HepG2 (cell line): ENCODE data around the gene TNNI3K. TPM values are rescaled to one million over a fixed set of nuclear protein-coding genes. Genes with fewer than 3 reads are reported as not detected.
A peak's percentile ranks its signal among the peaks of the same experiment; 100 is the strongest.

ENCODE experiments used
- ATAC-seq: fragments of 200-7000 bp; cut with Tn5 transposase; 3 replicates; pipeline ENCODE4 v1.9.1; 2020; ENCODE audit warnings: mild to moderate bottlenecking, moderate library complexity
- BruUV-seq: library from RNA; stranded (reverse); fragments of 400-500 nt; replicated peaks from 2 replicates; lab custom pipeline; 2021; lab: Mats Ljungman, UMichigan
- CTCF ChIA-PET: fragments of 300-600 bp; formaldehyde crosslinking; extraction: SDS; loops from one replicate; lab custom pipeline; 2021; ENCODE audit warnings: low total read pairs, inconsistent platforms, low intra/inter-chr PET ratio; lab: Yijun Ruan, JAX
- POLR2A ChIA-PET: fragments of 350-600 bp; sonication (Branson Sonifier 250); formaldehyde crosslinking; loops from one replicate; lab custom pipeline; 2020; ENCODE audit warnings: antibody characterized with exemption, inconsistent platforms; lab: Yijun Ruan, JAX
- DNase-seq: peaks from one replicate; pipeline ENCODE4 v3.0.0-alpha.2; 2015; ENCODE audit warnings: low spot score
- FAIRE-seq: peaks from 3 replicates; lab custom pipeline; 2011; peaks lifted over from hg19 to GRCh38; lab: Jason Lieb, UNC
- H2AFZ ChIP-seq: one replicate; pipeline ENCODE4 v1.6.1; 2011; ENCODE audit warnings: low read length, inconsistent platforms
- H3K27ac ChIP-seq: fragments of 300-600 bp; 3 replicates; pipeline ENCODE4 v1.8.0; 2011; ENCODE audit warnings: mixed run types, mild to moderate bottlenecking, mixed read lengths, low read length, inconsistent platforms; ENCODE audit not compliant: insufficient read depth; ENCODE audit errors: extremely low read length
- H3K27me3 ChIP-seq, 2 experiments: fragments of 200-600 bp in 1 of 2; 2 replicates in 1 of 2; 3 replicates in 1 of 2; pipeline versions ENCODE4 v1.6.0 to v1.8.0; 2011; ENCODE audit warnings: low read length in 2 of 2, mild to moderate bottlenecking in 2 of 2, moderate library complexity in 2 of 2, inconsistent platforms in 1 of 2; ENCODE audit not compliant: insufficient read depth in 2 of 2, control insufficient read depth in 1 of 2
- H3K36me3 ChIP-seq, 2 experiments: fragments of 200-600 bp in 1 of 2; replicated peaks in 1 of 2; 2 replicates in 1 of 2; 3 replicates in 1 of 2; pipeline versions ENCODE4 v1.5.1 to v1.8.0; 2011; ENCODE audit warnings: low read length in 2 of 2, inconsistent platforms in 1 of 2; ENCODE audit not compliant: insufficient read depth in 2 of 2, control insufficient read depth in 1 of 2
- H3K4me1 ChIP-seq: 2 replicates; pipeline ENCODE4 v1.5.1; 2012; ENCODE audit warnings: low read length, inconsistent platforms; ENCODE audit not compliant: insufficient read depth
- H3K4me2 ChIP-seq: 2 replicates; pipeline ENCODE4 v1.6.0; 2011; ENCODE audit warnings: low read depth, low read length, inconsistent platforms
- H3K4me3 ChIP-seq, 3 experiments: fragments of 200-600 bp in 1 of 3; sonication (generic), shearing (Covaris generic) in 1 of 3; replicated peaks in 1 of 3; 2 replicates each; pipeline ENCODE4 v1.5.1; 2011 to 2016; ENCODE audit warnings: low read length in 3 of 3, inconsistent platforms in 2 of 3, low read depth in 2 of 3, mild to moderate bottlenecking in 2 of 3, control low read depth in 1 of 3, mixed read lengths in 1 of 3; ENCODE audit not compliant: insufficient read depth in 1 of 3
- H3K79me2 ChIP-seq: one replicate; pipeline ENCODE4 v1.6.1; 2011; ENCODE audit warnings: low read length, inconsistent platforms; ENCODE audit not compliant: insufficient read depth
- H3K9ac ChIP-seq: 2 replicates; pipeline ENCODE4 v1.6.0; 2011; ENCODE audit warnings: mild to moderate bottlenecking, low read depth, low read length, inconsistent platforms; ENCODE audit not compliant: insufficient read depth
- H3K9me3 ChIP-seq: 2 replicates; pipeline ENCODE4 v1.5.1; 2012; ENCODE audit warnings: mild to moderate bottlenecking, low read length
- H4K20me1 ChIP-seq: 2 replicates; pipeline ENCODE4 v1.6.0; 2011; ENCODE audit warnings: inconsistent platforms, mild to moderate bottlenecking, low read length, moderate library complexity; ENCODE audit not compliant: insufficient read depth
- ADNP ChIP-seq: sonication (generic); formaldehyde crosslinking; IDR thresholded peaks from 2 replicates; pipeline ENCODE4 v1.4.0; 2020; ENCODE audit warnings: missing genetic modification reagents
- ATF1 ChIP-seq: IDR thresholded peaks from 2 replicates; pipeline ENCODE4 v1.6.1; 2016; ENCODE audit warnings: mild to moderate bottlenecking, control low read depth
- CBFB ChIP-seq: sonication (generic); formaldehyde crosslinking; IDR thresholded peaks from 2 replicates; pipeline ENCODE4 v1.4.0; 2020; ENCODE audit warnings: missing genetic modification reagents
- DRAP1 ChIP-seq: IDR thresholded peaks from 2 replicates; pipeline ENCODE4 v1.6.1; 2016; ENCODE audit warnings: missing genetic modification reagents, missing compliant biosample characterization
- FOSL2 ChIP-seq: sonication (generic); formaldehyde crosslinking; IDR thresholded peaks from 2 replicates; pipeline ENCODE4 v1.4.0; 2020; ENCODE audit warnings: missing genetic modification reagents
- MAFF ChIP-seq: IDR thresholded peaks from 2 replicates; pipeline ENCODE4 v1.6.1; 2011; ENCODE audit warnings: low read depth, low read length, improper control_type of control experiment
- MAFG ChIP-seq: sonication (generic); formaldehyde crosslinking; IDR thresholded peaks from 2 replicates; pipeline ENCODE4 v1.5.1; 2020; ENCODE audit warnings: mild to moderate bottlenecking, missing genetic modification reagents
- MAFK ChIP-seq, 2 experiments: IDR thresholded peaks in 1 of 2; conservative IDR thresholded peaks in 1 of 2; 2 replicates each; pipeline ENCODE4 v1.6.1; 2011; ENCODE audit warnings: improper control_type of control experiment in 2 of 2, low read length in 2 of 2
- NR2C2 ChIP-seq: sonication (generic); formaldehyde crosslinking; IDR thresholded peaks from 2 replicates; pipeline ENCODE4 v1.4.0; 2020; ENCODE audit warnings: missing genetic modification reagents, mild to moderate bottlenecking, moderate library complexity, borderline replicate concordance
- RELA ChIP-seq: sonication (generic); formaldehyde crosslinking; IDR thresholded peaks from 2 replicates; pipeline ENCODE4 v1.4.0; 2020; ENCODE audit warnings: missing genetic modification reagents
- ZNF441 ChIP-seq: sonication (generic); formaldehyde crosslinking; IDR thresholded peaks from 2 replicates; pipeline ENCODE4 v1.7.0; 2021; ENCODE audit warnings: missing genetic modification reagents, borderline replicate concordance
- WGBS: methylation state at CpG from one replicate; pipeline ENCODE4 v1.1.6; 2017; ENCODE audit warnings: low lambda C conversion rate; 5-methylcytosine and 5-hydroxymethylcytosine counted together
- in situ Hi-C: cut with HindIII; loops from 2 replicates; pipeline ENCODE4 v1.10.0; 2017; ENCODE audit warnings: low pct_unique_long_range_greater_than_20kb; ENCODE audit not compliant: extremely low pct_ligation_motif_present
- intact Hi-C: fragments of 100-400 bp; cut with micrococcal nuclease; formaldehyde crosslinking; loops from one replicate; pipeline ENCODE4 v1.10.0; 2022; ENCODE audit not compliant: unreplicated experiment
- polyA plus RNA-seq, 8 experiments: library from polyadenylated mRNA; depleted of rRNA in 3 of 8; stranded (reverse) in 7 of 8; unstranded in 1 of 8; fragments of >200 nt; fragmentation: Illumina TruSeq in 4 of 8; extraction: Trizol in 4 of 8; gene quantifications; 2 replicates each; pipeline versions ENCODE4 v1.2.1 to v1.2.3, GENCODE V29; 2011 to 2016; ENCODE audit warnings: low read depth in 4 of 8, missing spikeins in 1 of 8, mixed read lengths in 1 of 8; ENCODE audit not compliant: insufficient read depth in 1 of 8
- total RNA-seq, 5 experiments: library from RNA; depleted of rRNA; stranded (reverse); fragments of >200 nt; fragmentation: Illumina TruSeq; extraction: Trizol; gene quantifications; 2 replicates each; pipeline ENCODE4 v1.2.3, GENCODE V29; 2016; ENCODE audit warnings: low read depth in 1 of 5

The TNNI3K gene
- total and polyA plus RNA-seq, 2 of the 13 experiments (the other 11 are each of a cell fraction or from before 2014, with no cell fraction given) = 1.1 TPM; not detected in 1

GRCh38 chr1:74415935-74416334, 180.7 kb downstream of the TNNI3K start:
- Histone ChIP-seq H3K9ac (no peak overlapping the region), H3K36me3 (no peaks in the 10 kb centered on the region), H4K20me1 (no peaks in the 10 kb centered on the region), H3K27me3 (no peaks in the 10 kb centered on the region), H3K4me2 (no peak overlapping the region), H3K9me3 (no peaks in the 10 kb centered on the region), H3K4me1 (no peaks in the 10 kb centered on the region), H3K4me3 (no peak overlapping the region), H3K79me2 (no peaks in the 10 kb centered on the region), H3K27ac (no peak overlapping the region), H2AFZ (no peak overlapping the region)
- in situ Hi-C loops (no loop called here), intact Hi-C loops (no loop called here)
- no TSS peak for BruUV-seq
- TF ChIP-seq RELA (CRISPR knock-in tag) = no peak
- TF ChIP-seq ZNF441 (CRISPR knock-in tag) = no peak
- no peak for TF ChIP-seq DRAP1
- no peak for TF ChIP-seq ADNP (CRISPR knock-in tag)
- no peak for TF ChIP-seq FOSL2 (CRISPR knock-in tag)
- TF ChIP-seq NR2C2 = no peak
- no peak for TF ChIP-seq ATF1 (CRISPR knock-in tag)
- TF ChIP-seq CBFB (CRISPR knock-in tag) = no peak
- POLR2A ChIA-PET = no interaction called here
- ATAC-seq (no peak), DNase-seq (no peak), FAIRE-seq (no peak)
- 11% methylated on average over 5 of the region's 5 CpGs for WGBS
- CTCF ChIA-PET = no interaction called here

GRCh38 chr1:74419611-74420010, 184.4 kb downstream of the TNNI3K start:
- ATAC-seq (no peak), DNase-seq (no peak), FAIRE-seq (no peak)
- in situ Hi-C loops (no loop called here), intact Hi-C loops (no loop called here)
- no TSS peak for BruUV-seq
- H3K4me1 ChIP-seq = no peaks in the 10 kb centered on the region
- no peaks in the 10 kb centered on the region for H4K20me1 ChIP-seq
- no peak overlapping the region for H2AFZ ChIP-seq
- no peaks in the 10 kb centered on the region for H3K79me2 ChIP-seq
- H3K9ac ChIP-seq = no peak overlapping the region
- no peak overlapping the region for H3K4me2 ChIP-seq
- no peaks in the 10 kb centered on the region for H3K9me3 ChIP-seq
- no peaks in the 10 kb centered on the region for H3K27me3 ChIP-seq
- POLR2A ChIA-PET = no interaction called here
- CTCF ChIA-PET = no interaction called here
- H3K36me3 ChIP-seq = no peaks in the 10 kb centered on the region
- H3K27ac ChIP-seq = no peak overlapping the region
- TF ChIP-seq MAFK (conservative IDR thresholded peaks at IDR 0.05 in 1 of 2, IDR thresholded peaks at IDR 0.05 in 1 of 2; ENCODE audit: low read length in 2 of 2) = peak; percentile 63 to 78
- no peak for TF ChIP-seq MAFG (CRISPR knock-in tag)
- TF ChIP-seq MAFF = peak; percentile 75
- no peak overlapping the region for H3K4me3 ChIP-seq
